Neutrophil (primary cell): ENCODE measurements around the gene PHLDB1.
"Not testable (repeated sequence)": the region's sequence is repeated elsewhere in the genome, so short reads cannot be mapped to it uniquely, and the experiment has no call there.

ENCODE experiments used
- H3K27ac ChIP-seq: fragments of 200-600 bp; sonication (generic); 2 replicates; pipeline ENCODE4 v1.5.1; 2016; ENCODE audit warnings: mild to moderate bottlenecking, moderate library complexity
- H3K27me3 ChIP-seq: fragments of 200-600 bp; sonication (generic); 2 replicates; pipeline ENCODE4 v1.6.0; 2016; ENCODE audit warnings: mild to moderate bottlenecking
- H3K36me3 ChIP-seq: fragments of 200-600 bp; sonication (generic); 2 replicates; pipeline ENCODE4 v1.5.1; 2017
- H3K4me1 ChIP-seq, 2 experiments: fragments of 200-600 bp in 1 of 2; sonication (generic) in 1 of 2; 1 replicate in 1 of 2; 2 replicates in 1 of 2; pipeline versions ENCODE4 v1.5.1 to v1.6.1; 2013 to 2016; ENCODE audit warnings: low read depth in 1 of 2, low read length in 1 of 2, mild to moderate bottlenecking in 1 of 2, moderate library complexity in 1 of 2; ENCODE audit not compliant: control insufficient read depth in 1 of 2, insufficient read depth in 1 of 2
- H3K4me3 ChIP-seq, 2 experiments: fragments of 200-600 bp in 1 of 2; sonication (generic) in 1 of 2; 1 replicate in 1 of 2; 2 replicates in 1 of 2; pipeline ENCODE4 v1.5.1; 2013 to 2016; ENCODE audit warnings: low read depth in 1 of 2, low read length in 1 of 2, mild to moderate bottlenecking in 1 of 2, moderate library complexity in 1 of 2
- H3K9me3 ChIP-seq: fragments of 200-600 bp; sonication (generic); 2 replicates; pipeline ENCODE4 v1.5.1; 2016
- CTCF ChIP-seq: fragments of 200-600 bp; sonication (generic); IDR thresholded peaks from 2 replicates; pipeline ENCODE4 v1.5.1; 2016; ENCODE audit warnings: antibody characterized with exemption

Gene PHLDB1

GRCh38 chr11:118609380-118610224 is 2.2 kb downstream of the PHLDB1 start:
- no peak for TF ChIP-seq CTCF
- Histone ChIP-seq H3K9me3 (no peaks in the 10 kb centered on the region), H3K27ac (no peak overlapping the region), H3K27me3 (peaks cover 100% of the 10 kb centered on the region), H3K36me3 (no peaks in the 10 kb centered on the region), H3K4me1 (peaks cover 42 to 49% of the 10 kb centered on the region in 2 experiments), H3K4me3 (peak overlapping the region in 1 of 2 experiments; percentile 51)

- H3K27me3 ChIP-seq, result peaks cover 95% of the 10 kb centered on the region
- peak overlapping the region in 1 of 2 experiments; percentile 51 for H3K4me3 ChIP-seq
- no peak overlapping the region for H3K27ac ChIP-seq
- H3K4me1 ChIP-seq, result peaks cover 42 to 49% of the 10 kb centered on the region in 2 experiments
- H3K9me3 ChIP-seq, result no peaks in the 10 kb centered on the region
- H3K36me3 ChIP-seq, result no peaks in the 10 kb centered on the region
- no peak for TF ChIP-seq CTCF
Observed at GRCh38 chr11:118610225-118610772, 2.9 kb downstream of the PHLDB1 start.

- Histone ChIP-seq H3K4me3 (peak overlapping the region in 1 of 2 experiments; percentile 51), H3K9me3 (no peaks in the 10 kb centered on the region), H3K36me3 (no peaks in the 10 kb centered on the region), H3K4me1 (peaks cover 42 to 49% of the 10 kb centered on the region in 2 experiments), H3K27me3 (peaks cover 89% of the 10 kb centered on the region), H3K27ac (no peak overlapping the region)
- no peak for TF ChIP-seq CTCF
Observed at GRCh38 chr11:118610773-118611432, 3.5 kb downstream of the PHLDB1 start.

GRCh38 chr11:118611433-118611795 is 4.0 kb downstream of the PHLDB1 start:
- H3K27me3 ChIP-seq, result peaks cover 84% of the 10 kb centered on the region
- not testable (repeated sequence) for H3K9me3 ChIP-seq, H3K27ac ChIP-seq, H3K36me3 ChIP-seq, H3K4me3 ChIP-seq
- H3K4me1 ChIP-seq, result peaks cover 42 to 49% of the 10 kb centered on the region in 2 experiments

GRCh38 chr11:118612378-118612777 is 5.0 kb downstream of the PHLDB1 start:
- Histone ChIP-seq H3K36me3 (no peaks in the 10 kb centered on the region), H3K9me3 (no peaks in the 10 kb centered on the region), H3K27ac (no peak overlapping the region), H3K4me3 (no peak overlapping the region), H3K4me1 (peaks cover 42 to 48% of the 10 kb centered on the region in 2 experiments), H3K27me3 (peaks cover 74% of the 10 kb centered on the region)
- no peak for TF ChIP-seq CTCF

GRCh38 chr11:118614511-118614910 is 7.1 kb downstream of the PHLDB1 start:
- H3K36me3 ChIP-seq, result no peaks in the 10 kb centered on the region
- H3K9me3 ChIP-seq, result no peaks in the 10 kb centered on the region
- no peak for TF ChIP-seq CTCF
- no peak overlapping the region for H3K27ac ChIP-seq
- H3K4me3 ChIP-seq, result no peak overlapping the region
- H3K27me3 ChIP-seq, result peaks cover 66% of the 10 kb centered on the region
- peaks cover 22 to 27% of the 10 kb centered on the region in 2 experiments for H3K4me1 ChIP-seq
